Astrocyte of the cerebellum (primary cell): ENCODE results near the gene HTR4.

ENCODE experiments used
- DNase-seq: peaks from one replicate; pipeline ENCODE4 v3.0.0-alpha.2; 2011; ENCODE audit warnings: low read depth
- H3K4me3 ChIP-seq: 2 replicates; pipeline ENCODE4 v1.5.1; 2011; ENCODE audit warnings: mild to moderate bottlenecking, low read depth, low read length, moderate library complexity
- CTCF ChIP-seq: IDR thresholded peaks from 2 replicates; pipeline ENCODE4 v1.5.1; 2012; ENCODE audit warnings: low read length, low read depth, moderate library complexity, mild to moderate bottlenecking; ENCODE audit errors: missing control alignments
- in situ Hi-C: cut with HindIII; loops from 2 replicates; pipeline ENCODE4 v1.10.0; 2017; ENCODE audit warnings: low sequenced_read_pairs

The HTR4 gene

GRCh38 chr5:148559461-148559860 is 94.9 kb downstream of the HTR4 start:
- no peak for TF ChIP-seq CTCF
- in situ Hi-C loops: no loop called here
- no peak for DNase-seq
- H3K4me3 ChIP-seq: no peak overlapping the region

GRCh38 chr5:148558892-148559291 is 95.4 kb downstream of the HTR4 start:
- no peak for DNase-seq
- in situ Hi-C loops: no loop called here
- TF ChIP-seq CTCF: no peak
- no peak overlapping the region for H3K4me3 ChIP-seq

DNA sequence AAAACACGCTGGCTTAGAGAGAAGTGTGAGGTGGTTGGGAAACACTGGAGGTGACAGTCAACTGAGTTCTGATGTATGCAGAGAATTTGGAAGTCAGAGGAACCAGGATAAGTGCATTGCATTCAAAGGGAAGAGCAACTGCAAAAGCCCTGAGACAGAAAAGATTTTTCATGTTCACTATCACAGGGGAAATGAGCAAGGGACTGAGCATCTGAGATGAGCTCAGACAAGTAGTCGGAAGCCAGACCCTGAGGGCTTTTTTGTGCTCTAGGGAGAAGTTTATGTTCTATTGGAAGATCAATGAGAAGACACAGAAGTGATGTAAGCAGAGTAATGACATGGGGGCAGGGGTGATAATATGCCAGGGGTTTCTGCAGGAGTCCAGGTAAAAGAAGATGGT is 97.5 kb downstream of the HTR4 start:
- no peak for DNase-seq
- no peak overlapping the region for H3K4me3 ChIP-seq
- TF ChIP-seq CTCF: no peak
- in situ Hi-C loops: no loop called here

DNA sequence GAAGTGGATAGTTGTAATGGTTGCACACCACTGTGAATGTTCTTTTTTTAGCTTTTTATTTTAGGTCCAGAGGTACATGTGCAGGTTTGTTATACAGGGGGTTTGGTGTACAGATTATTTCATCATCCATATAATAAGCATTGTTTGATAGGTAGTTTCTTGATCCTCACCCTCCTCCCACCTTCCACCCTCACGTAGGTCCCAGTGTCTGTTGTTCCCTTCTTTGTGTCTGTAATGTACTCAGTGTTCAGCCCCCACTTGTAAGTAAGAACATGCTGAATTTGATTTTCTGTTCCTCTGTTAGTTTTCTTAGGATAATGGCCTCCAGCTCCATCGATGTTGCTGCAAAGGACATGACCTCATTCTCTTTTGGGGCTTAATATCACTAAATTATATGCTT is 99.7 kb downstream of the HTR4 start:
- H3K4me3 ChIP-seq: no peak overlapping the region
- TF ChIP-seq CTCF: no peak
- DNase-seq: no peak
- in situ Hi-C loops: no loop called here

DNA sequence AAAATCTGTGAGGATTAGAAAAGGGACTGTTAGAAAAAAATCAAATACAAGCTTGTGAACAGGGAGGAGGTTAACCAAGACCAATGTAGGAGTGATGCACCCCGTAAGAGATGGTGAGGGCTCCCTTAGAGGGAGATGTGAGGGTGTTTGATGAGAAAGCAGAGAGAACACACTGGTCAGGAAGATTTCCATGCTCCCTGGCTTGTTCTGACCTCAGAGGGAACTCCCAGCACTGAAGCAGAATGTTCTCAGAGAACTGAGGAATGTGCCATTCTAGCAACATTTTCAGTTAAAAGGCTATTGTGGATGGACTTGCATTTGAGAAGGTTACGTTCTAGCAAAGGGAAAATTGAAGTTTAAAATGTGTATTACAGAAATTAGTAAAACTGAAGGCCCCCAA is 110.6 kb downstream of the HTR4 start:
- in situ Hi-C loops: no loop called here
- DNase-seq: no peak
- TF ChIP-seq CTCF: no peak
- H3K4me3 ChIP-seq: no peak overlapping the region

- H3K4me3 ChIP-seq: no peak overlapping the region
- no peak for DNase-seq
- TF ChIP-seq CTCF: no peak
- in situ Hi-C loops: no loop called here
Measured at GRCh38 chr5:148542812-148543211, 111.5 kb downstream of the HTR4 start.
